ENCODE data around the gene CACNA1D.

The CACNA1D gene

DNA sequence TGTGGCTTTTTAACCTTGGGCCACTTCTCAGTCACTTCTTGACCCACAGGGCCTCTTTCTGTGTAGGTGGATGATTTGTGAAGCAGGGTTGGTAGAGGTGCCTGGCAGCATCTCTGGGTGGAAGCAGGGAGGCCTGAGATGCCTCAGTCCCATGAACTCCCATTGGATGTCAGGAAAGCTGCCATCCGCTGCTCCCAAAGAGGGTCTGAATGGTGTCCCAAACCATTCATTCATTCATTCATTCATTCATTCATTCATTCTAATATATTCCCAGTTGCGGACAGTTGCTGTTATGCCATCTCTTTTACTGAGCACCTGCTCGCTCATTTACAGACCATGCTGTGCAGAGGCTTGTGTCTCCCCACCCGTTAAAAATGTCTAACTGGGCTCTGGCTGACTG, 253.1 kb downstream of the CACNA1D start:
- no peak for DNase-seq (ENCODE audit: low read depth, low spot score)
- Histone ChIP-seq H3K36me3 (ENCODE audit: insufficient read depth, low read length) (no peaks in the 10 kb centered on the region), H3K27ac (no peak overlapping the region), H3K9ac (ENCODE audit: insufficient read length) (no peak overlapping the region), H3K9me3 (ENCODE audit: low read depth, low read length) (no peaks in the 10 kb centered on the region), H3K4me3 (no peak overlapping the region)
- TF ChIP-seq FOXP2 (optimal IDR thresholded peaks at IDR 0.05; ENCODE audit: control extremely low read depth, extremely low read length, insufficient read depth) (no peak), POLR2AphosphoS5 (IDR thresholded peaks at IDR 0.05; ENCODE audit: borderline replicate concordance, low read depth, low read length) (no peak), EZH2 (IDR thresholded peaks at IDR 0.05) (no peak)

DNA sequence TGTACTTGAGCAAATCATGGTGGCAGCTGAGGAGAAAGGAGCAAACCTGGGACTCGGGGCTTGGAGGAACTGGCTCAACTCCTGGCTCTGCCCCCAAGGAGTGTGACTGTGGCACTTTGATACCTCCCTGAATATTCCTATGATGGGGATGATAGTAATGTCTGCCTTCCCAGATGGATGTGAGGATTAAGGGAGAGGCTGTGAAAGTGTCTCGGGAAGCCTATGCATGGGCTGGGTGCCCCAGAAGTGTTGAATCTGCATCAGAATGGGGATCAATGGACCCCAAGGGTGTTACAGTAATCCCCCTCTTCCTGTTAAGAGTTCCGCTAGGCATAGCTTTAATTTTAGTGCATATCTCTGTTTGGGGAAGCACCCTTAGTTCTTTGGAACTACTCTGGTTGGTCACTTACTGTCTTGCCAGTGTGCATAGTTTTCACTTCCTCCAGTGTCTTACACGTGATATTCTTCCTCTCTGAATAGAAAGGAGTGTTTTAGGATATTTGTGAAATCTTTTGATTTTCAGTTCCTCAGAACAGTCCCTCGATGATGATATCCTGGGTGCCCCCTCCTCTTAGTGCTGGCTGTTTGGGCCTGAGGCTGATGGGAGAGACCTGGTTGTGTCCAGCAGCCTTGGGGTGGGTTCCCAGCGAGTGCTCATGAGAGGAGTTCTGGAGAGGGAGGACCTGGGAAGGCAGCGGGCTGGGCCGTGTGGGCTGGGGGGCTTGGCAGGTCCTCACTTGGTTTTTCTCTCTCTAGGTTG, 254.3 kb downstream of the CACNA1D start:
- Histone ChIP-seq H3K27ac (no peak overlapping the region), H3K4me3 (no peak overlapping the region), H3K9me3 (ENCODE audit: low read depth, low read length) (no peaks in the 10 kb centered on the region), H3K36me3 (ENCODE audit: insufficient read depth, low read length) (no peaks in the 10 kb centered on the region), H3K9ac (ENCODE audit: insufficient read length) (no peak overlapping the region)
- TF ChIP-seq FOXP2 (optimal IDR thresholded peaks at IDR 0.05; ENCODE audit: control extremely low read depth, extremely low read length, insufficient read depth) (no peak), POLR2AphosphoS5 (IDR thresholded peaks at IDR 0.05; ENCODE audit: borderline replicate concordance, low read depth, low read length) (no peak), EZH2 (IDR thresholded peaks at IDR 0.05) (no peak)
- DNase-seq (ENCODE audit: low read depth, low spot score): no peak

DNA sequence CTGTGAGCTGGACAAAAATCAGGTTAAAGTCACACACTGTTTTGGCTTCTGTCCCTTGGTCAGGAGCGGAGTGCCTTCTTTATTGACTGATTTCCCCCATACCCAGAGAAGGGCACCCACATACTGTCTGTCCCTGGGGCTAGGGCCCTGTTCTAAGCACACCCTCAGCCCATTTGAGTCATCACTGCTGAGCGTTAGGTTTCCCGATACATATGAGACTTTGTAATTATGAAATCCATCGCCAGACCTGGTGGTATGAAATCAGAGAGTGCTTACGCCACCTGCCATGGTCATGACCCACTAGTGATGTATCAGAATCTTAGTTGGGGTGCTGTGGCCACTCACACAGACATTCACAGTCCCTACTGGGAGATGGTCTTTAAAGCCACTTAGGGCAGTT, 255.0 kb downstream of the CACNA1D start:
- Histone ChIP-seq H3K27ac (no peak overlapping the region), H3K4me3 (no peak overlapping the region), H3K36me3 (ENCODE audit: insufficient read depth, low read length) (no peaks in the 10 kb centered on the region), H3K9ac (ENCODE audit: insufficient read length) (no peak overlapping the region), H3K9me3 (ENCODE audit: low read depth, low read length) (no peaks in the 10 kb centered on the region)
- TF ChIP-seq FOXP2 (optimal IDR thresholded peaks at IDR 0.05; ENCODE audit: control extremely low read depth, extremely low read length, insufficient read depth) (no peak), EZH2 (IDR thresholded peaks at IDR 0.05) (no peak), POLR2AphosphoS5 (IDR thresholded peaks at IDR 0.05; ENCODE audit: borderline replicate concordance, low read depth, low read length) (no peak)
- no peak for DNase-seq (ENCODE audit: low read depth, low spot score)

DNA sequence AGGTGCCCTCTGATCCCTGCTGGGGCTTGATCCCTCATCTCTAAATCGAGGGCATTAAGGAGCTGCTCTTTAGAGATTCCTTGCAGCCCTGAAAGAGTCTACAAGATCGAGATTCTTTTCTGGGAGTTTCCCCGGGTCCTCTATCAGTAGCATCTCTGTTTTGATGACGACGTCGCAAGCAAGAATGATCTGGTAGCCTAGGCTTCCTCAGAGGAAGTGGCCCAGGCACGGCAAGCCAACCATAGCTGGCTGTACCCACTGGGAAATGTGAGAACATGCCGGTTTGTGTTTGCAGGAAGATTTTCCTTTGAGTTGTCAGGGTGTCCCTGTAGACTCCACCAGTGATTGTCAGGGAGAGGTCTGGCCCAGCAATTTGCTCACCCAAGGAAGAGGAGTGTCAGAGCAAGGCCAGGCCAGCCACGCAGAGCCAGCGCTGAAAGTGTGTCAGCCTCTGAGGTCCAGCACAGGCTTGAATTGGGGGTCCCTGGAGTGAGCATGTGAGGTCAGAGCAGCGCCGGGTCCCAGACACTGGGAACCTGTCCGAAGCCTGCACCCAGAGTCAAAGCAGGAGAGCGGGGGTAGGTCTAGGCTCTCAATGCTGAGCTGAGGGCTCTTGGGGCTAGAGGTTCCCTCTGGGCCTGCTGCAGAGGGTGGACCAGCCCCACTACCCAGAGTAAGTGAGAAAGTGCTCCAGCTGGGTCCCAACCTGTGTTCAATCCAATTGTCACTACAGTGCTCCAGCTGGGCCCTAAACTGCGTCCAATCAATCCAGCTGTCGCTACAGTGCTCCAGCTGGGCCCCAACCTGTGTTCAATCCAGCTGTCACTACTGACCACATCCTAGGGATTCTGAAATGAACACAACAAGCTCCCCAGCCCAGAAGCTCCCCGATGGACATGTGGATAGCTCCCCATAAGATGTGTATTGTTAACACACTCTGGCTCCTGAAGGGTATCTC, 256.1 kb downstream of the CACNA1D start:
- TF ChIP-seq EZH2 (IDR thresholded peaks at IDR 0.05) (no peak), POLR2AphosphoS5 (IDR thresholded peaks at IDR 0.05; ENCODE audit: borderline replicate concordance, low read depth, low read length) (no peak), FOXP2 (optimal IDR thresholded peaks at IDR 0.05; ENCODE audit: control extremely low read depth, extremely low read length, insufficient read depth) (no peak)
- H3K27ac ChIP-seq: no peak overlapping the region
- H3K9me3 ChIP-seq (ENCODE audit: low read depth, low read length): no peaks in the 10 kb centered on the region
- no peak for DNase-seq (ENCODE audit: low read depth, low spot score)
- no peak overlapping the region for H3K4me3 ChIP-seq
- H3K9ac ChIP-seq (ENCODE audit: insufficient read length): no peak overlapping the region
- no peaks in the 10 kb centered on the region for H3K36me3 ChIP-seq (ENCODE audit: insufficient read depth, low read length)

DNA sequence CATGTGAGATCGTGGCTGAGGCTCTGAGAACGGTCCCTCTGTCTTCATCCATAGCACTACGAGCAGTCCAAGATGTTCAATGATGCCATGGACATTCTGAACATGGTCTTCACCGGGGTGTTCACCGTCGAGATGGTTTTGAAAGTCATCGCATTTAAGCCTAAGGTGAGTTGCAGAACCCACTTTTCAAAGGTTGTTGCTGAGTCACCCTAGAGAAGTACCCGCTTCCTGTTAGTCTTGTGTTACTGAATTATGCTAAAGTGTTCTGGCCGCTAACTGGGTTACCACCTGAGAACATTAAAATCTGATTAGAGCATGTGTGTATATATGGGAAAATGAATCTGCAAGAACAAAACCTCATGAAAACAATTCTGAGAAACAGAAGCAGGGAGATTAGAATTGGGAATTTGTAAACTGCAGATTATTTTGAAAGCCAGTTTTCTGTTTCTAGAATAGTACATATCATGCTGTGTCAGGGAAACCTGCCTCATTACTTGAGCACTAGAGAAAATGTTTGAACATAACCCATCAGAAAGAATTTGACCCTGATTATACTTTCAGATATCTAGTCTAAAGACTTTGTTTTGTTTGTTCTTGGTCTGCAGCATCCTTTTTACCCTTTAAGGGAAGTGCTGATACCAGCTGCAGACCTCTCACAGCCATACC, 259.2 kb downstream of the CACNA1D start:
- no peak for TF ChIP-seq POLR2AphosphoS5 (IDR thresholded peaks at IDR 0.05; ENCODE audit: borderline replicate concordance, low read depth, low read length)
- TF ChIP-seq FOXP2 (optimal IDR thresholded peaks at IDR 0.05; ENCODE audit: control extremely low read depth, extremely low read length, insufficient read depth): no peak
- no peak for TF ChIP-seq EZH2 (IDR thresholded peaks at IDR 0.05)
- Histone ChIP-seq H3K9me3 (ENCODE audit: low read depth, low read length) (no peaks in the 10 kb centered on the region), H3K9ac (ENCODE audit: insufficient read length) (no peak overlapping the region), H3K36me3 (ENCODE audit: insufficient read depth, low read length) (no peaks in the 10 kb centered on the region), H3K4me3 (no peak overlapping the region), H3K27ac (no peak overlapping the region)
- DNase-seq (ENCODE audit: low read depth, low spot score): no peak

DNA sequence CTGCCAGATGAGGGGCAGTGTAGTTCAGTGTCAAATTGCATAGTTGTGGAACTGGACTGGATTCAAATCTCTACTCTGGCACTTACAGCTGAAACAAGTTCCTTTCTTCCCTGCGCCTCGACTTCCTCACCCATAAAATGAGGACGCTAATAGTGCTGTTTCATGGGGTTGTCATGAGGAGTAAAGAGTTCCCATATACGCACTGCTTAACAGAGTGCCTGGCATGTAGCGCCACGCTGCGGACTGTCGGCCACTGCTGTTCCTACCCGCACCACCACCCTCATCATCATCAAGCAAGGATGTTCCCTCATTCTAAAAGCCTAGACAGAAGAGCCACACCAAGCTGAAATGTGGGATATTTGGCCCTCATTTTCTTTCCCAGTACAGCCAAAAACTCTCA, 259.9 kb downstream of the CACNA1D start:
- H3K4me3 ChIP-seq: no peak overlapping the region
- DNase-seq (ENCODE audit: low read depth, low spot score): no peak
- no peaks in the 10 kb centered on the region for H3K9me3 ChIP-seq (ENCODE audit: low read depth, low read length)
- no peak for TF ChIP-seq FOXP2 (optimal IDR thresholded peaks at IDR 0.05; ENCODE audit: control extremely low read depth, extremely low read length, insufficient read depth)
- no peak for TF ChIP-seq POLR2AphosphoS5 (IDR thresholded peaks at IDR 0.05; ENCODE audit: borderline replicate concordance, low read depth, low read length)
- TF ChIP-seq EZH2 (IDR thresholded peaks at IDR 0.05): no peak
- H3K9ac ChIP-seq (ENCODE audit: insufficient read length): no peak overlapping the region
- no peak overlapping the region for H3K27ac ChIP-seq
- no peaks in the 10 kb centered on the region for H3K36me3 ChIP-seq (ENCODE audit: insufficient read depth, low read length)

DNA sequence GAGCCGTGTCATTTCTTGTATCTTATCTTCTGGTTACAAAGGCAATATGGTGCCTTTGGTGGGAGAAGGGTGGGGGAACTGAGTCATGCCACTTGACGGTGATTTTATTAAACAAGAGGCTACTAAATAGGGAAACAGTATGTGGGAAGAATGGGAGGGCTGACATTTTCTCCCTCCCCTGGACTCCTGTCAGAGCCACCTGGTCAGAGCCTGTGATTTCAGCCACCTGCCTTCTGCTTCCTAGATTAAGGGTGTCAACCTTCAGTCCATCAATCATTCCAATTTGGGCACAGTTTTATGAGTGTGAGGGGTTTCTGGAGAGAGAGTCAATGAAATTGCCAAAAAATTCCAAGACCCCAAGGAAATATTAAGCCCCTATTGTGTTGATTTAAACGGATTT, 264.4 kb downstream of the CACNA1D start:
- Histone ChIP-seq H3K4me3 (no peak overlapping the region), H3K9ac (ENCODE audit: insufficient read length) (no peak overlapping the region), H3K27ac (no peak overlapping the region), H3K36me3 (ENCODE audit: insufficient read depth, low read length) (no peaks in the 10 kb centered on the region), H3K9me3 (ENCODE audit: low read depth, low read length) (no peaks in the 10 kb centered on the region)
- DNase-seq (ENCODE audit: low read depth, low spot score): no peak
- TF ChIP-seq FOXP2 (optimal IDR thresholded peaks at IDR 0.05; ENCODE audit: control extremely low read depth, extremely low read length, insufficient read depth) (no peak), EZH2 (IDR thresholded peaks at IDR 0.05) (no peak), POLR2AphosphoS5 (IDR thresholded peaks at IDR 0.05; ENCODE audit: borderline replicate concordance, low read depth, low read length) (no peak)

DNA sequence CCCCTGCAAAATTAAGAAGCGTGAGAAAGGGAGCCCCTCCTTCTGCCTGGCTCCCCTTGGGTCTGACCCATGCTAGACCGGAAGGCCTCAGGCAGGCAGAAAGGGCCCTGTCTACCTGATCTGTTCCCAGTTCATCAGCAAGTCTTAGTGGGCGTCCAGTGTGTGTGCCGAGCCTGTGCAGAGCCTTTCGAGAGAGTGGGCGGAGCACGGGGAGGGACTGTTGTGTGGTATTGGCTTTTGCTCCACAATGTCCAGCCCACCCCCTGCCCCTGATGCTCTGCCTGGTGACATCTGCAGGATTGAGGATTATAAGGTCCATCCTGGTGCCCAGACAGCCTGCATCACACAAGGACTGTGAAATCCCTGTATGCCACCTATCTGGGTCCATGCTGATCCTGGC, 268.9 kb downstream of the CACNA1D start:
- no peak for DNase-seq (ENCODE audit: low read depth, low spot score)
- Histone ChIP-seq H3K27ac (no peak overlapping the region), H3K36me3 (ENCODE audit: insufficient read depth, low read length) (no peaks in the 10 kb centered on the region), H3K9me3 (ENCODE audit: low read depth, low read length) (no peaks in the 10 kb centered on the region), H3K4me3 (no peak overlapping the region), H3K9ac (ENCODE audit: insufficient read length) (no peak overlapping the region)
- TF ChIP-seq EZH2 (IDR thresholded peaks at IDR 0.05): no peak
- no peak for TF ChIP-seq FOXP2 (optimal IDR thresholded peaks at IDR 0.05; ENCODE audit: control extremely low read depth, extremely low read length, insufficient read depth)
- no peak for TF ChIP-seq POLR2AphosphoS5 (IDR thresholded peaks at IDR 0.05; ENCODE audit: borderline replicate concordance, low read depth, low read length)
